Measurements from ENCODE around the gene FBXO46.

- TF ChIP-seq, protein P1, sequence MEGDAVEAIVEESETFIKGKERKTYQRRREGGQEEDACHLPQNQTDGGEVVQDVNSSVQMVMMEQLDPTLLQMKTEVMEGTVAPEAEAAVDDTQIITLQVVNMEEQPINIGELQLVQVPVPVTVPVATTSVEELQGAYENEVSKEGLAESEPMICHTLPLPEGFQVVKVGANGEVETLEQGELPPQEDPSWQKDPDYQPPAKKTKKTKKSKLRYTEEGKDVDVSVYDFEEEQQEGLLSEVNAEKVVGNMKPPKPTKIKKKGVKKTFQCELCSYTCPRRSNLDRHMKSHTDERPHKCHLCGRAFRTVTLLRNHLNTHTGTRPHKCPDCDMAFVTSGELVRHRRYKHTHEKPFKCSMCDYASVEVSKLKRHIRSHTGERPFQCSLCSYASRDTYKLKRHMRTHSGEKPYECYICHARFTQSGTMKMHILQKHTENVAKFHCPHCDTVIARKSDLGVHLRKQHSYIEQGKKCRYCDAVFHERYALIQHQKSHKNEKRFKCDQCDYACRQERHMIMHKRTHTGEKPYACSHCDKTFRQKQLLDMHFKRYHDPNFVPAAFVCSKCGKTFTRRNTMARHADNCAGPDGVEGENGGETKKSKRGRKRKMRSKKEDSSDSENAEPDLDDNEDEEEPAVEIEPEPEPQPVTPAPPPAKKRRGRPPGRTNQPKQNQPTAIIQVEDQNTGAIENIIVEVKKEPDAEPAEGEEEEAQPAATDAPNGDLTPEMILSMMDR (conservative IDR thresholded peaks at IDR 0.05; ENCODE audit: low read depth, low read length), result no peak
- TF ChIP-seq EZH2 (IDR thresholded peaks at IDR 0.05; ENCODE audit: borderline replicate concordance, low read depth, low read length, poor library complexity, severe bottlenecking), result no peak
Measured at GRCh38 chr19:45761714-45762113, 31.0 kb upstream of the FBXO46 start.

Data from A673 (cell line).